ENCODE data around the gene MADD. TPM values are rescaled to one million over a fixed set of nuclear protein-coding genes. Genes with fewer than 3 reads are reported as not detected.

Gene MADD
- total RNA-seq, 1 experiment from 2014 or later, result 41.0 TPM

GRCh38 chr11:47366020-47366490, 96.1 kb downstream of the MADD start:
- no peaks in the 10 kb centered on the region for H3K23me2 ChIP-seq (ENCODE audit: insufficient read length, low read depth, low read length, poor library complexity, severe bottlenecking)
- H3K4me1 ChIP-seq (ENCODE audit: insufficient read depth, low read length), result no peaks in the 10 kb centered on the region
- WGBS (ENCODE audit: extremely low coverage, insufficient read length, low lambda C conversion rate), result no CpG with 5 or more reads among the region's 1 CpG
- no peak overlapping the region for H3K23ac ChIP-seq (ENCODE audit: insufficient read length, low read depth, low read length)
- H2BK5ac ChIP-seq (ENCODE audit: insufficient read length, low read length), result no peak overlapping the region
- no peak overlapping the region for H3K56ac ChIP-seq (ENCODE audit: insufficient read length, low read depth, low read length)
- no peak overlapping the region for H3K18ac ChIP-seq (ENCODE audit: insufficient read length, low read depth, low read length)
- no peaks in the 10 kb centered on the region for H3K27me3 ChIP-seq (ENCODE audit: insufficient read depth, low read length)
- H3K27ac Mint-ChIP-seq, result no peak overlapping the region
- H3K4me1 Mint-ChIP-seq, result peaks cover 3% of the 10 kb centered on the region in 2 experiments; a peak in 3 of 4 replicates
- H3K4ac ChIP-seq (ENCODE audit: low read depth, low read length), result no peak overlapping the region
- H3K4me2 ChIP-seq (ENCODE audit: insufficient read depth, insufficient read length, low read length), result no peak overlapping the region
- no peaks in the 10 kb centered on the region for H3K36me3 Mint-ChIP-seq (ENCODE audit: insufficient read depth in 1 of 3, low read depth in 3 of 3)
- no peak overlapping the region for H2BK120ac ChIP-seq (ENCODE audit: low read depth, low read length, poor library complexity, severe bottlenecking)
- no peak overlapping the region for H3K27ac ChIP-seq (ENCODE audit: insufficient read length, low read depth, low read length)
- no peak overlapping the region for H2BK20ac ChIP-seq (ENCODE audit: low read depth, low read length, poor library complexity, severe bottlenecking)
- H2BK12ac ChIP-seq (ENCODE audit: insufficient read length, low read depth, low read length), result no peak overlapping the region
- no peaks in the 10 kb centered on the region for H4K20me1 ChIP-seq (ENCODE audit: control insufficient read depth, insufficient read depth, insufficient read length)
- no peaks in the 10 kb centered on the region for H3K79me2 ChIP-seq (ENCODE audit: insufficient read depth, low read length)
- no peak overlapping the region for H3T11ph ChIP-seq (ENCODE audit: low read length)
- H3K9me3 Mint-ChIP-seq, result no peaks in the 10 kb centered on the region
- H3K27me3 Mint-ChIP-seq (ENCODE audit: low read depth), result no peaks in the 10 kb centered on the region; the same call in none of the 2 replicates
- H4K91ac ChIP-seq (ENCODE audit: insufficient read length, low read depth, low read length), result no peak overlapping the region
- no peak overlapping the region for H3K4me3 Mint-ChIP-seq
- no peak overlapping the region for H2BK15ac ChIP-seq (ENCODE audit: low read depth, low read length)
- no peak overlapping the region for H3K9ac ChIP-seq (ENCODE audit: extremely low read depth, insufficient read length, low read length)
- no peak overlapping the region for H2AK5ac ChIP-seq (ENCODE audit: insufficient read length, low read length)
- TF ChIP-seq CTCF (conservative IDR thresholded peaks at IDR 0.05), result no peak
- no peak overlapping the region for H4K8ac ChIP-seq (replicated peaks; ENCODE audit: insufficient read length, low read depth, low read length)
- H3K79me1 ChIP-seq (ENCODE audit: insufficient read depth, low read depth, low read length, poor library complexity, severe bottlenecking), result no peaks in the 10 kb centered on the region
- no peak overlapping the region for H2AFZ ChIP-seq (ENCODE audit: low read length)
- H4K5ac ChIP-seq (ENCODE audit: insufficient read length, low read depth, low read length), result no peak overlapping the region
- no peak overlapping the region for H3K14ac ChIP-seq (ENCODE audit: insufficient read depth, low read length)
- no peak for DNase-seq
- H3K9me3 ChIP-seq (ENCODE audit: control insufficient read depth, low read depth, low read length), result no peaks in the 10 kb centered on the region
